Kidney epithelial cell (primary cell): ENCODE data around the gene ADRB2. TPM values are rescaled to one million over a fixed set of nuclear protein-coding genes. Genes with fewer than 3 reads are reported as not detected.

ENCODE experiments used
- DNase-seq: peaks from one replicate; pipeline ENCODE4 v3.0.0-alpha.2; 2010; ENCODE audit warnings: low read depth
- H3K27me3 ChIP-seq: 2 replicates; pipeline ENCODE4 v1.6.0; 2011; ENCODE audit warnings: low read length; ENCODE audit not compliant: control insufficient read depth, insufficient read depth
- H3K36me3 ChIP-seq: 2 replicates; pipeline ENCODE4 v1.5.1; 2011; ENCODE audit warnings: low read length; ENCODE audit not compliant: control insufficient read depth, insufficient read depth
- H3K4me3 ChIP-seq: 2 replicates; pipeline ENCODE4 v1.5.1; 2011; ENCODE audit warnings: low read depth, mild to moderate bottlenecking, control low read depth, low read length
- total RNA-seq: library from RNA; depleted of rRNA; stranded (reverse); fragments of >200 nt; gene quantifications from 2 replicates; pipeline ENCODE4 v1.2.3, GENCODE V29; 2015
- TF ChIP-seq, protein P1 (sequence below): IDR thresholded peaks from 2 replicates; pipeline ENCODE4 v1.5.1; 2011; ENCODE audit warnings: mild to moderate bottlenecking, moderate library complexity, low read length, control low read depth, inconsistent platforms; ENCODE audit not compliant: insufficient read depth, poor library complexity, severe bottlenecking

The ADRB2 gene
- total RNA-seq, 1 donor from 2014 or later, result 1.2 TPM

DNA sequence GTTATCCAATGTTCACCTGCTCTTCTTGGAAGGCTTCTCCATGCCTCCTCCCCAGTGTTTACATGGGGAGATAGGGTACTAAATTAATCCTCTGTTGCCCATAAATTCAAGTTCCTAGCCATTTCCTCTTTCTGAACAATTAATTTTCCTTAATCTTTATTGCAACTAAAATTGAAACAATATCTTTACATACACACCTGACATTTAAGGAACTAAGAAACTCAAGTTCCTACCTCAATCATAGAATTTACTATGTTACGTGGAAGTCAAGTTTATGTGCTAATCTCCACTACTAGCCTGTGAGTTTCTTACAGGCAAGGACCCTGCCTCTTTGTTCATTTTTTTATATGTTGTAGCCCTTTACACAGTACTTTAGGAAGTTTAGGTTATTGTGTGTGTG lies 10.1 kb upstream of the ADRB2 start:
- TF ChIP-seq, protein P1, sequence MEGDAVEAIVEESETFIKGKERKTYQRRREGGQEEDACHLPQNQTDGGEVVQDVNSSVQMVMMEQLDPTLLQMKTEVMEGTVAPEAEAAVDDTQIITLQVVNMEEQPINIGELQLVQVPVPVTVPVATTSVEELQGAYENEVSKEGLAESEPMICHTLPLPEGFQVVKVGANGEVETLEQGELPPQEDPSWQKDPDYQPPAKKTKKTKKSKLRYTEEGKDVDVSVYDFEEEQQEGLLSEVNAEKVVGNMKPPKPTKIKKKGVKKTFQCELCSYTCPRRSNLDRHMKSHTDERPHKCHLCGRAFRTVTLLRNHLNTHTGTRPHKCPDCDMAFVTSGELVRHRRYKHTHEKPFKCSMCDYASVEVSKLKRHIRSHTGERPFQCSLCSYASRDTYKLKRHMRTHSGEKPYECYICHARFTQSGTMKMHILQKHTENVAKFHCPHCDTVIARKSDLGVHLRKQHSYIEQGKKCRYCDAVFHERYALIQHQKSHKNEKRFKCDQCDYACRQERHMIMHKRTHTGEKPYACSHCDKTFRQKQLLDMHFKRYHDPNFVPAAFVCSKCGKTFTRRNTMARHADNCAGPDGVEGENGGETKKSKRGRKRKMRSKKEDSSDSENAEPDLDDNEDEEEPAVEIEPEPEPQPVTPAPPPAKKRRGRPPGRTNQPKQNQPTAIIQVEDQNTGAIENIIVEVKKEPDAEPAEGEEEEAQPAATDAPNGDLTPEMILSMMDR, result no peak
- no peak for DNase-seq

DNA sequence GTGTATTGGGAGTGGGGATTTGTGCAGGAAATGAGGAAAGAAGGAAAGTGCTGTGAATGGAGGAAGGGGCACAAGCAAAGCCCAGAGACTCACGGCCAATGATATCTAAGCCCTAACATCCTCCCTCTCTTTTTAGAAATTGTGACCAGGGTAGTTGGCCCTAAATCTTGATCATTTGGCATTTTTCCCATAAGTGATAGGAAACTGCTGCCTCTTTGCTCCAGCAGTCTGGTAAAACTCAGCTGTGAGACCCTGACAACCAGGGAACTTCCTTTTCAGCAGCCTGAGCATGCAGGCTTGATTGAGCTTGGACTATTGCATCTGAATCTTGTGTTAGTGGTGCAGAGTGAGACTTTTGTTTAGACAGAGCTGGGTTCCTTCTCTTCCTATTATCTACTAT lies 9.6 kb upstream of the ADRB2 start:
- TF ChIP-seq, protein P1, result no peak
- no peaks in the 10 kb centered on the region for H3K36me3 ChIP-seq
- no peak overlapping the region for H3K4me3 ChIP-seq
- H3K27me3 ChIP-seq, result no peaks in the 10 kb centered on the region
- no peak for DNase-seq

More for the DNA sequence above, 10.1 kb upstream of the ADRB2 start:
- no peak overlapping the region for H3K4me3 ChIP-seq
- H3K27me3 ChIP-seq, result no peaks in the 10 kb centered on the region
- no peaks in the 10 kb centered on the region for H3K36me3 ChIP-seq

GRCh38 chr5:148817606-148818005 lies 8.8 kb upstream of the ADRB2 start:
- H3K4me3 ChIP-seq, result no peak overlapping the region
- no peaks in the 10 kb centered on the region for H3K27me3 ChIP-seq
- H3K36me3 ChIP-seq, result no peaks in the 10 kb centered on the region
- TF ChIP-seq, protein P1, result no peak
- DNase-seq, result no peak

DNA sequence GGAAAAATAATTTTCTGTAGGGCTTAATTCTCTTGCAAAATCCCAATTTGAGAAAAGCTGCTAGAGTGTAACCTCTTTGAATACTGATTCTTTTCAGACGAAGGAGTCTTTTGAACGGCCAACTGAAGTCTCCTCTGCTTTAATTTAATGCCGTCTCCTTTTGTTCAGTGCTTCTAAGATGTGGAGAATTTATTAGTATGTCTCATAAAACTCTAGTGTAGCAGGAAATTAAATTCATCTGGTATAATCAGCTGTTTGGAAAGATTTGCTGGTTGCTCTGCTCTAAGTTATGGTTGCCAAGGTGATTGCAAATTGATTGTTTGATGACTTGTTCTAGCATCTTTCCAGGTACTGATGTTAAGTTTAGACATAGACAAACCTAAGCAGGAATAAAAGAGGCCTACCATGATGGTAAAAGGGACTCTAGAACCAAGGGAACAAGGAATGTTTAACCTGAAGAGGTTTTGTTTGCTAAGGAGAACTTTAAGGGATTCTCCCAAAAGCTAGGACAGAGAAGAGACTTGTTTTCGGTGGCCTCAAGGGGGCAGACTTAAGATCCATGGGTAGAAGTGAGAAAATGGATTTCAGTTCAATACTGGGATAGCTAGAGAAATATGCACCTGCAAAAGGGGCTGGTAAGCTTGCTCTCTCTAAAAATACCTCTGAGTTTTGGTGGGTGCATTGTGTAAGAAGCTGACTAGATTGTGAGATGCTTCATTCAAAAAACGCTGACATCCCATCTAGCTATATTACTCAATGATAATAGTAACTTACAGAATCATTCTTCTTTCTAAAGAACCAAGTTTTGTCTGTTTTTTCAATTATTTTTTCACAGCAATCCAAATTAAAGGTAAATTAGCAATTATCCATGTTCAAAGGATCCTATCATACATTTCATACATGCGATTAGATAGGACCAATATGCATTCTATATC lies 5.7 kb upstream of the ADRB2 start:
- Histone ChIP-seq H3K4me3 (no peak overlapping the region), H3K36me3 (no peaks in the 10 kb centered on the region), H3K27me3 (no peaks in the 10 kb centered on the region)
- DNase-seq, result no peak
- TF ChIP-seq, protein P1, result peak; percentile 61

- no peak overlapping the region for H3K4me3 ChIP-seq
These were observed 2.5 kb upstream of the ADRB2 start for GRCh38 chr5:148823871-148824270.

More at GRCh38 chr5:148823871-148824270, 2.5 kb upstream of the ADRB2 start:
- TF ChIP-seq, protein P1, result no peak
- no peak for DNase-seq
- Histone ChIP-seq H3K36me3 (no peaks in the 10 kb centered on the region), H3K27me3 (no peaks in the 10 kb centered on the region)
